AG04449 (cell line): Measurements from ENCODE around the gene COG3.
"Not testable (repeated sequence)": the region's sequence is repeated elsewhere in the genome, so short reads cannot be mapped to it uniquely, and the experiment has no call there.

Source experiments
- CTCF ChIA-PET: fragments of 350-600 bp; formaldehyde crosslinking; extraction: SDS; loops from one replicate; lab custom pipeline; 2021; ENCODE audit warnings: antibody characterized with exemption; lab: Yijun Ruan, JAX
- POLR2A ChIA-PET: fragments of 400-600, 350-600 bp; formaldehyde crosslinking; extraction: SDS; loops from one replicate; lab custom pipeline; 2020; ENCODE audit warnings: antibody characterized with exemption, inconsistent platforms; lab: Yijun Ruan, JAX
- DNase-seq: peaks from one replicate; pipeline ENCODE4 v3.0.0-alpha.2; 2010; ENCODE audit warnings: low read depth, low spot score
- H3K4me3 ChIP-seq: 2 replicates; pipeline ENCODE4 v1.5.1; 2011; ENCODE audit warnings: low read depth, mild to moderate bottlenecking, control low read depth, low read length
- CTCF ChIP-seq: IDR thresholded peaks from one replicate; pipeline ENCODE4 v1.5.1; 2011; ENCODE audit warnings: mild to moderate bottlenecking, moderate library complexity, low read length, control low read depth, inconsistent platforms; ENCODE audit not compliant: insufficient read depth; ENCODE audit errors: missing control alignments

COG3 gene, protein sequence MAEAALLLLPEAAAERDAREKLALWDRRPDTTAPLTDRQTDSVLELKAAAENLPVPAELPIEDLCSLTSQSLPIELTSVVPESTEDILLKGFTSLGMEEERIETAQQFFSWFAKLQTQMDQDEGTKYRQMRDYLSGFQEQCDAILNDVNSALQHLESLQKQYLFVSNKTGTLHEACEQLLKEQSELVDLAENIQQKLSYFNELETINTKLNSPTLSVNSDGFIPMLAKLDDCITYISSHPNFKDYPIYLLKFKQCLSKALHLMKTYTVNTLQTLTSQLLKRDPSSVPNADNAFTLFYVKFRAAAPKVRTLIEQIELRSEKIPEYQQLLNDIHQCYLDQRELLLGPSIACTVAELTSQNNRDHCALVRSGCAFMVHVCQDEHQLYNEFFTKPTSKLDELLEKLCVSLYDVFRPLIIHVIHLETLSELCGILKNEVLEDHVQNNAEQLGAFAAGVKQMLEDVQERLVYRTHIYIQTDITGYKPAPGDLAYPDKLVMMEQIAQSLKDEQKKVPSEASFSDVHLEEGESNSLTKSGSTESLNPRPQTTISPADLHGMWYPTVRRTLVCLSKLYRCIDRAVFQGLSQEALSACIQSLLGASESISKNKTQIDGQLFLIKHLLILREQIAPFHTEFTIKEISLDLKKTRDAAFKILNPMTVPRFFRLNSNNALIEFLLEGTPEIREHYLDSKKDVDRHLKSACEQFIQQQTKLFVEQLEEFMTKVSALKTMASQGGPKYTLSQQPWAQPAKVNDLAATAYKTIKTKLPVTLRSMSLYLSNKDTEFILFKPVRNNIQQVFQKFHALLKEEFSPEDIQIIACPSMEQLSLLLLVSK

DNA sequence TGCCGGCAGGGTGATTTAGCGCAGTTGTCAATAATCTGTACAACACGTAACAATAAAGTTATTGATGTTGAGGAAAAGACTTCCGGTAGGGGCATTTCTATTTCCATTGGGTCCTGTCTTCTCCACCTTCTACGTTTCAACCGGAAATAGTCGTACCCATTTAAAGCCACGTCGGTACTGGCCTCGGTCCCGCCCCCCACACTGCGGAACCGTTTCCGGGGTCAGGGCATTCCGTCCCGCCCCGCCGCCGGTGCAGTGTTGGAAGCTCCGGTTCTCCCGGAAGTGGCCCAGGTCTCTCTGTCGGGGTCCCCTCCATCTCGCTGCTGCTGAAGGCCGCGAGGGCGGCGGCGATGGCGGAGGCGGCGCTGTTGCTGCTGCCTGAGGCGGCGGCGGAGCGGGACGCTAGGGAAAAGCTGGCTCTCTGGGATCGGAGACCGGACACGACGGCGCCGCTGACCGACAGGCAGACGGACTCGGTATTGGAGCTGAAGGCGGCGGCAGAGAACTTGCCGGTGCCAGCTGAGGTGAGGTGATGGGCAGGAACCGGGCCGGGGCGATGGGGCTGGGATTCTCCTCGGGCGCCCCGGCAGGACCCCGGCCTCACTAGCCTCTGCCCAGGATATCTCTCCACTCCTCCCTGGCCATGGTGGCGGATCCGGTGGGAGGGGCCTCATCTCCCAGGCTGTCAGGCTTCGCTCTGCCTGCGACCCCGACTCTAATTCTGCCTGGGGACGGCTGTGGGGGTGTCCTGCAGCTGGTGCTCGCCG, at the start of gene COG3:
Gene COG3 (plus strand): TSS at position 253 of the 767 bp plus-strand sequence. CDS start 98 bp downstream, at position 351.
- no peak for TF ChIP-seq CTCF
- peak; percentile 93 for DNase-seq
- POLR2A ChIA-PET, result interaction anchor here (0.6 to 1.0 kb wide), 4 partner anchors 9 to 102 kb away, joined by 3 to 4 read pairs (median 3); no protein-coding TSS in a partner anchor
- CTCF ChIA-PET, result interaction anchor here (0.8 to 2.9 kb wide), 6 partner anchors 9 to 48 kb away, joined by 3 to 7 read pairs (median 4); no protein-coding TSS in a partner anchor
- H3K4me3 ChIP-seq, result peak within 1 kb of the TSS; percentile 92

GRCh38 chr13:45415112-45415511, 49.6 kb upstream of the COG3 start:
- ChIA-PET POLR2A (no interaction called here), CTCF (interaction anchor here (0.8 to 9.1 kb wide), 5 partner anchors 10 to 47 kb away, joined by 3 to 71 read pairs (median 4); no protein-coding TSS in a partner anchor)
- no peak overlapping the region for H3K4me3 ChIP-seq
- TF ChIP-seq CTCF, result no peak
- DNase-seq, result no peak

DNA sequence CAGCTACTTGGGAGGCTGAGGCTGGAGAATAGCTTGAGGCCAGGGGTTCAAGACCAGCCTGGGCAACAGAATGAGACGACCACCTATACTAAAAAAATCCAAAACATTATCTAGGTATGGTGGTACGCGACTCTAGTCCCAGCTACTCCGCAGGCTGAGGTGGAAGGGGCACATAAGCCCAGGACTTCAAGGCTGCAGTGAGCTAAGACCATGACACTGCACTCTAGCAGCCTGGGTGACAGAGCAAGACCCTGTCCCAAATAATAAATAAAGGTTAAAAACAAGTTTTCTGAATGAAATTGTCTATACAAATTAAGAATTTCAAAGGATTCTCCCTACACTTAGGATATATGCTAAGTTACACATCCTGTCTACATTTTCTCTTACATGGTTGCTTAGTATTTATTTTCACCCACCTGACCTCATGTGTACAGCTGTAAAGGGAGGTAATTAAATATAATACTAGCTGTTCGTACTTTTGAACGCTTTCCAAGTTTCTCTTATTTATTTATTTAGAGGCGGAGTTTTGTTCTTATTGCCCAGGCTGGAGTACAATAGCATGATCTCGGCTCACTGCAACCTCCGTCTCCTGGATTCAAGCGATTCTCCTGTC, 48.1 kb upstream of the COG3 start:
- H3K4me3 ChIP-seq, result peak overlapping the region; percentile 77
- ChIA-PET CTCF (interaction anchor here (0.6 to 9.1 kb wide), 7 partner anchors 22 to 370 kb away, joined by 3 to 71 read pairs (median 3); partner anchors contain the start of gene COG3), POLR2A (interaction anchor here (0.6 kb wide), 1 partner anchor 39 kb away, joined by 3 read pairs; no protein-coding TSS in a partner anchor)
- TF ChIP-seq CTCF, result no peak
- DNase-seq, result no peak

DNA sequence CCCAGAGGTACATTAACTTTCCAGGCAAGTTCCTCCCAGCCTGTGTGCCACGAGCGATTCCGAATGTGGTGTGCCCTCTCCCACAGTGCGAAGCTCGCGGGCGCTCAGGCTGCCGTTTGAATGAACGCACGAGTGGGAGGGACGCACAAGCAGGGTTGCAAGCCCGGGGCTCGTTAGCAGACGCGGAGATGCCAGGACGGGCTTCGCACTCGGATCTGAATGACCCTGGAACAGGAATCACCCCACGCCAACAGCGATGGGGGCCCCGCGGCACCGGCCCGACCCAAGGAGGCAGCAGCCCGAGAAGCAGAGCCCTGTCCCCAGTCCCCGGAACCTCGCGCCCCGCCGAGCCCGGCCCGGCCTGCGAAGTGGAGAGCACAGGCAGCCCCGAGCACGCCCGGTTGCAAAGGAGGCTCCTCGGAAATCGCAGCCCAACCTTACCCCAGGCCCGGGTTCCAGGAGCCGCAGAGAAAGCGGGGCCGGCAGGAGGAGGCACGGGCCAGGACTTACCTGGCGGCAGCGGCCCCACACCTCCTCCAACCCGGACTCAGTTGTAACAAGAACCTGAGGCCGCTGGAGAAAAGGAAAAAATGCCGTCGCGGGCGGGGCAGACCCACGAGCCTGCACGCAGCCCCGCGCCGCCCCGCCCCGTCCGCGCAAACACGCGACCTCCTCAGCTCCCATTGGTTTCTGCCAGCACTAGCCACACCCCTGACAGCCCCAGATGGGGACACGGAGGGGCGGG, 46.8 kb upstream of the COG3 start, which contains the start of gene SLC25A30:
Gene SLC25A30 (minus strand): TSS at position 584 of the 745 bp plus-strand sequence. CDS start 6,948 bp downstream, outside the sequence.
- CTCF ChIA-PET, result interaction anchor here (0.6 to 9.1 kb wide), 4 partner anchors 9 to 48 kb away, joined by 3 to 71 read pairs (median 4); no protein-coding TSS in a partner anchor
- DNase-seq, result no peak
- peak within 1 kb of the TSS; percentile 77 for H3K4me3 ChIP-seq
- no peak for TF ChIP-seq CTCF
- POLR2A ChIA-PET, result interaction anchor here (0.6 to 0.7 kb wide), 3 partner anchors 22 to 300 kb away, joined by 3 to 4 read pairs (median 3); no protein-coding TSS in a partner anchor

GRCh38 chr13:45419389-45419788, 45.4 kb upstream of the COG3 start:
- CTCF ChIA-PET, DNase-seq, H3K4me3 ChIP-seq, POLR2A ChIA-PET: not testable (repeated sequence)
